Keratinocyte (primary cell): ENCODE data around the gene CLCN2. TPM values are rescaled to one million over a fixed set of nuclear protein-coding genes. Genes with fewer than 3 reads are reported as not detected.

Experiments
- DNase-seq: peaks from one replicate; pipeline ENCODE4 v3.0.0-alpha.2; 2011; ENCODE audit warnings: low read depth, missing footprints, low spot score
- FAIRE-seq: peaks from 2 replicates; lab custom pipeline; 2011; peaks lifted over from hg19 to GRCh38; lab: Jason Lieb, UNC
- H2AFZ ChIP-seq: 2 replicates; pipeline ENCODE4 v1.6.0; 2012; ENCODE audit warnings: low read length, control low read depth, inconsistent platforms; ENCODE audit not compliant: control insufficient read depth
- H3K27ac ChIP-seq: 2 replicates; pipeline ENCODE4 v1.5.1; 2011; ENCODE audit warnings: low read length; ENCODE audit not compliant: control insufficient read depth, insufficient read depth
- H3K27me3 ChIP-seq: 3 replicates; pipeline ENCODE4 v1.6.0; 2011; ENCODE audit warnings: low read length; ENCODE audit not compliant: control insufficient read depth, insufficient read depth; ENCODE audit errors: extremely low read depth
- H3K36me3 ChIP-seq, 2 experiments: 2 replicates in 1 of 2; 3 replicates in 1 of 2; pipeline ENCODE4 v1.5.1; 2011; ENCODE audit warnings: low read length in 2 of 2, mild to moderate bottlenecking in 1 of 2; ENCODE audit not compliant: control insufficient read depth in 2 of 2, insufficient read depth in 2 of 2; ENCODE audit errors: extremely low read depth in 1 of 2
- H3K4me1 ChIP-seq: 3 replicates; pipeline ENCODE4 v1.5.1; 2011; ENCODE audit warnings: low read length; ENCODE audit not compliant: control insufficient read depth, insufficient read depth; ENCODE audit errors: extremely low read depth
- H3K4me2 ChIP-seq: 3 replicates; pipeline ENCODE4 v1.6.0; 2011; ENCODE audit warnings: low read depth, low read length; ENCODE audit not compliant: control insufficient read depth, insufficient read depth; ENCODE audit errors: extremely low read depth
- H3K4me3 ChIP-seq, 3 experiments: fragments of 200-600 bp in 1 of 3; sonication (generic) in 1 of 3; 2 replicates in 2 of 3; 3 replicates in 1 of 3; pipeline ENCODE4 v1.5.1; 2011 to 2016; ENCODE audit warnings: low read length in 3 of 3, mild to moderate bottlenecking in 3 of 3, control low read depth in 2 of 3, inconsistent platforms in 1 of 3, low read depth in 1 of 3, mixed read lengths in 1 of 3, mixed run types in 1 of 3, moderate library complexity in 1 of 3; ENCODE audit not compliant: control insufficient read depth in 2 of 3, insufficient read depth in 2 of 3; ENCODE audit errors: extremely low read depth in 1 of 3
- H3K79me2 ChIP-seq: 2 replicates; pipeline ENCODE4 v1.6.0; 2012; ENCODE audit warnings: low read length; ENCODE audit not compliant: control insufficient read depth, insufficient read depth
- H3K9ac ChIP-seq: 3 replicates; pipeline ENCODE4 v1.6.0; 2011; ENCODE audit warnings: low read length; ENCODE audit not compliant: control insufficient read depth, insufficient read depth; ENCODE audit errors: extremely low read depth
- H3K9me1 ChIP-seq: 3 replicates; pipeline ENCODE4 v1.6.0; 2011; ENCODE audit warnings: low read length; ENCODE audit not compliant: control insufficient read depth, insufficient read depth; ENCODE audit errors: extremely low read depth
- H3K9me3 ChIP-seq: 2 replicates; pipeline ENCODE4 v1.5.1; 2012; ENCODE audit warnings: low read depth, low read length; ENCODE audit not compliant: control insufficient read depth
- H4K20me1 ChIP-seq: 3 replicates; pipeline ENCODE4 v1.6.0; 2011; ENCODE audit warnings: low read length; ENCODE audit not compliant: control insufficient read depth, insufficient read depth; ENCODE audit errors: extremely low read depth
- CTCF ChIP-seq, 3 experiments: IDR thresholded peaks in 1 of 3; conservative IDR thresholded peaks in 1 of 3; optimal IDR thresholded peaks in 1 of 3; 2 replicates in 2 of 3; 3 replicates in 1 of 3; pipeline versions ENCODE3 to v1.5.1; 2011; ENCODE audit warnings: low read length in 3 of 3, mild to moderate bottlenecking in 3 of 3, moderate library complexity in 2 of 3, control low read depth in 1 of 3, inconsistent platforms in 1 of 3; ENCODE audit not compliant: insufficient read depth in 2 of 3; ENCODE audit errors: extremely low read depth in 1 of 3
- EZH2 ChIP-seq: IDR thresholded peaks from one replicate; pipeline ENCODE4 v1.6.1; 2012; ENCODE audit warnings: inconsistent platforms, mild to moderate bottlenecking, low read length, moderate library complexity
- dilution Hi-C: fragments of 300-500 bp; cut with MboI; formaldehyde crosslinking; loops from one replicate; pipeline ENCODE4 v1.7.0; 2020; ENCODE audit warnings: low sequenced_read_pairs; ENCODE audit not compliant: extremely low pct_ligation_motif_present
- polyA plus RNA-seq, 5 experiments: library from polyadenylated mRNA; depleted of rRNA in 3 of 5; stranded (reverse) in 3 of 5; stranded (forward) in 1 of 5; unstranded in 1 of 5; fragments of >200 nt; gene quantifications; 1 replicate in 1 of 5; 2 replicates in 3 of 5; 3 replicates in 1 of 5; pipeline versions ENCODE4 v1.2.1 to v1.2.3, GENCODE V29; 2011 to 2012; ENCODE audit warnings: missing spikeins in 2 of 5, low read depth in 1 of 5, low replicate concordance in 1 of 5

The CLCN2 gene
- polyA plus RNA-seq, 1 donor (not counting 4 experiments of a cell fraction or from before 2014, with no cell fraction given), result 3.1 TPM

GRCh38 chr3:184391266-184391665, 29.9 kb upstream of the CLCN2 start:
- Histone ChIP-seq H3K4me2 (no peak overlapping the region), H3K27me3 (peaks cover 9% of the 10 kb centered on the region), H3K79me2 (no peaks in the 10 kb centered on the region), H4K20me1 (no peaks in the 10 kb centered on the region), H3K4me3 (no peak overlapping the region), H3K9ac (no peak overlapping the region), H3K4me1 (no peaks in the 10 kb centered on the region), H3K27ac (no peak overlapping the region), H3K9me3 (no peaks in the 10 kb centered on the region), H3K9me1 (no peaks in the 10 kb centered on the region), H2AFZ (no peak overlapping the region), H3K36me3 (no peaks in the 10 kb centered on the region)
- FAIRE-seq, result no peak
- dilution Hi-C loops, result no loop called here
- DNase-seq, result no peak
- no peak for TF ChIP-seq EZH2
- TF ChIP-seq CTCF (optimal IDR thresholded peaks at IDR 0.05 in 1 of 3, IDR thresholded peaks at IDR 0.05 in 1 of 3, conservative IDR thresholded peaks at IDR 0.05 in 1 of 3; ENCODE audit: extremely low read depth in 1 of 3, insufficient read depth in 2 of 3, low read length in 3 of 3), result no peak

- TF ChIP-seq CTCF (optimal IDR thresholded peaks at IDR 0.05 in 1 of 3, IDR thresholded peaks at IDR 0.05 in 1 of 3, conservative IDR thresholded peaks at IDR 0.05 in 1 of 3; ENCODE audit: extremely low read depth in 1 of 3, insufficient read depth in 2 of 3, low read length in 3 of 3) (no peak), EZH2 (no peak)
- Histone ChIP-seq H3K27me3 (peaks cover 9% of the 10 kb centered on the region), H3K9me1 (no peaks in the 10 kb centered on the region), H3K9ac (no peak overlapping the region), H3K27ac (no peak overlapping the region), H3K79me2 (no peaks in the 10 kb centered on the region), H3K36me3 (no peaks in the 10 kb centered on the region), H4K20me1 (no peaks in the 10 kb centered on the region), H2AFZ (no peak overlapping the region), H3K4me2 (no peak overlapping the region), H3K4me1 (no peaks in the 10 kb centered on the region), H3K9me3 (no peaks in the 10 kb centered on the region), H3K4me3 (no peak overlapping the region)
- dilution Hi-C loops, result no loop called here
- no peak for FAIRE-seq
- no peak for DNase-seq
Measured at GRCh38 chr3:184389935-184390528, 28.6 kb upstream of the CLCN2 start.
